CD4-positive, CD25-positive, alpha-beta regulatory T cell (primary cell): Measurements from ENCODE around the gene ATF7IP2. TPM values are rescaled to one million over a fixed set of nuclear protein-coding genes. Genes with fewer than 3 reads are reported as not detected.

Experiments
- ATAC-seq, 2 donors: fragments of 150-1000 bp; cut with Tn5 transposase; one replicate each; pipeline ENCODE4 v1.10.0; 2021; ENCODE audit warnings: low read depth in 2 of 2, moderate number of reproducible peaks in 2 of 2, moderate library complexity in 1 of 2
- DNase-seq, 3 donors: peaks; one replicate each; pipeline versions ENCODE4 v3.0.0 to v3.0.0-alpha.2; 2012 to 2022; ENCODE audit warnings: mixed read lengths in 1 of 3
- H3K27ac ChIP-seq: one replicate; pipeline ENCODE4 v1.7.0; 2013; ENCODE audit warnings: mild to moderate bottlenecking, low read length; ENCODE audit not compliant: insufficient read depth, poor library complexity, severe bottlenecking
- H3K27me3 ChIP-seq: one replicate; pipeline ENCODE4 v1.7.0; 2013; ENCODE audit warnings: low read length; ENCODE audit not compliant: control insufficient read depth, insufficient read depth
- H3K36me3 ChIP-seq: one replicate; pipeline ENCODE4 v1.7.0; 2013; ENCODE audit warnings: mild to moderate bottlenecking, low read length, moderate library complexity; ENCODE audit not compliant: control insufficient read depth, insufficient read depth
- H3K4me1 ChIP-seq: 2 replicates; pipeline ENCODE4 v1.7.0; 2013; ENCODE audit warnings: mild to moderate bottlenecking, low read length; ENCODE audit not compliant: insufficient read depth, control insufficient read depth, poor library complexity, severe bottlenecking
- H3K4me3 ChIP-seq: one replicate; pipeline ENCODE4 v1.7.0; 2013; ENCODE audit warnings: low read depth, mild to moderate bottlenecking, low read length, moderate library complexity
- H3K9me3 ChIP-seq, 2 experiments: 1 replicate in 1 of 2; 2 replicates in 1 of 2; pipeline ENCODE4 v1.7.0; 2013; ENCODE audit warnings: low read length in 2 of 2, mild to moderate bottlenecking in 1 of 2, moderate library complexity in 1 of 2; ENCODE audit not compliant: control insufficient read depth in 2 of 2
- H3K27ac Mint-ChIP-seq, 3 donors: one replicate each; pipeline ENCODE4 v1.8.0; 2020 to 2022; ENCODE audit warnings: mild to moderate bottlenecking in 3 of 3, mixed read lengths in 3 of 3, moderate library complexity in 2 of 3
- H3K27me3 Mint-ChIP-seq: one replicate; pipeline ENCODE4 v1.8.0; 2022; ENCODE audit warnings: mild to moderate bottlenecking, mixed read lengths
- H3K36me3 Mint-ChIP-seq: one replicate; pipeline ENCODE4 v1.8.0; 2020; ENCODE audit warnings: mixed read lengths
- H3K4me1 Mint-ChIP-seq, 4 donors: one replicate each; pipeline ENCODE4 v1.8.0; 2020 to 2022; ENCODE audit warnings: mixed read lengths in 4 of 4, mild to moderate bottlenecking in 1 of 4
- H3K4me3 Mint-ChIP-seq, 4 donors: one replicate each; pipeline ENCODE4 v1.8.0; 2020 to 2022; ENCODE audit warnings: mild to moderate bottlenecking in 4 of 4, mixed read lengths in 4 of 4, moderate library complexity in 3 of 4
- H3K9me3 Mint-ChIP-seq, 7 donors: one replicate each; pipeline ENCODE4 v1.8.0; 2020 to 2022; ENCODE audit warnings: mixed read lengths in 7 of 7, mild to moderate bottlenecking in 3 of 7, moderate library complexity in 2 of 7
- polyA plus RNA-seq, 4 donors: library from polyadenylated mRNA; unstranded; fragments of 300-500 nt; fragmentation: Illumina TruSeq; gene quantifications; one replicate each; pipeline ENCODE4 v1.2.3, GENCODE V29; 2021
- total RNA-seq: library from RNA; stranded (reverse); gene quantifications from one replicate; pipeline ENCODE4 v1.2.3, GENCODE V29; 2022

ATF7IP2 gene
- total and polyA plus RNA-seq, 5 donors from 2014 or later: 47.6 to 114 (median 94.5) TPM

DNA sequence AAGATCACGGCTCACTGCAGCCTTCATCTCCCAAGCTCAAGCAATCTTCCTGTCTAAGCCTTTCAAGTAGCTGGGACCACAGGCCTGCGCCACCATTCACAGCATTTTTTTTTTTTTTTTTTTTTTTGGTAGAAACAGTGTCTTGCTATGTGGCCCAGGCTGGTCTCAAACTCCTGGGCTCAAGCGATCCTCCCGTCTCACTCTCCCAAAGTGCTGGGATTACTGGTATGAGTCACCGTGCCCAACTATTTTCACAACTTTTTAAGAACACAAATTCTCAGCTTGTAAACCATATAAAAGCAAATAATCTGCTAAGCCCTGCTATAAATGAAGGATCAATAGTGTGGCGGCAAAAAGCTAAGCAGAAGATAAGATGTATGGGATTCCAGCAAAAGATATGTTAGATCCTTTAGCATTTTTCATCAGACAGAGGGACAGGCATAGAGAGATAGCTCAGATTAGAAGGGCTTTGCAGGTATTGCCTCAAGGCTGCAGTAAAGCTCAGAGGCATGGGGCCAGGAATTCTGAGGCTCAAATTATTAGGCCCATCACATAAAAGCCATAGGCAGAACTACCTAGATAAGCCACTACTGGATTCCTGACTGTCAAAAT, 139.5 kb downstream of the ATF7IP2 start:
- Histone ChIP-seq H3K9me3 (no peaks in the 10 kb centered on the region), H3K4me3 (no peak overlapping the region), H3K27ac (no peak overlapping the region), H3K36me3 (no peaks in the 10 kb centered on the region), H3K4me1 (no peaks in the 10 kb centered on the region), H3K27me3 (peaks cover 2% of the 10 kb centered on the region)
- H3K4me1 Mint-ChIP-seq: peaks cover 0 to 5% (median under 1%) of the 10 kb centered on the region in 4 donors
- H3K4me3 Mint-ChIP-seq: no peak overlapping the region
- ATAC-seq: no peak
- no peak for DNase-seq
- no peak overlapping the region for H3K27ac Mint-ChIP-seq
- peaks cover 10% of the 10 kb centered on the region for H3K27me3 Mint-ChIP-seq
- H3K9me3 Mint-ChIP-seq: peaks cover 0 to 2% (median 0%) of the 10 kb centered on the region in 7 donors
- no peaks in the 10 kb centered on the region for H3K36me3 Mint-ChIP-seq

DNA sequence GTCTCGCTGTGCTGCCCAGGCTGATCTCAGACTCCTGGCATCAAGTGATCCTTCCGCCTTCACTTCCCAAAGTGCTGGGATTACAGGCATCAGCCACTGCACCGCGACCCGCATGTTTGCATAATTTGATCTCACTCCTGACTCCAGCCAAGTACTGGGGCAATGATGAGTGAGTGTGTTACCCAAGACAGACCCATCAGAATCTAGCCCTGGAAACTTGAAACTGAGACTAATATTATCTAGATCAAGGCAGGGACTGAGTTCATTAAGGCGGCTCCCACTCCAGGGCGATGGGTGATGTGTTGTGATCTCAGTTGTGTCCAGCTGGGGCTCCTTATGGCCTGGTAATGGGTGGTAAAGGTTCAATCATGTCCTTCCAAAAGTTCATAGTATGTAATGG, 141.1 kb downstream of the ATF7IP2 start:
- H3K27ac ChIP-seq: no peak overlapping the region
- Mint-ChIP-seq H3K4me1 (peaks cover 0 to under 1% (median 0%) of the 10 kb centered on the region in 4 donors), H3K27me3 (peaks cover 4% of the 10 kb centered on the region), H3K4me3 (no peak overlapping the region), H3K36me3 (no peaks in the 10 kb centered on the region), H3K9me3 (no peaks in the 10 kb centered on the region), H3K27ac (peak overlapping the region in 1 of 3 donors; percentile 22)
- DNase-seq (no peak), ATAC-seq (no peak)
- no peak overlapping the region for H3K4me3 ChIP-seq
- H3K27me3 ChIP-seq: no peaks in the 10 kb centered on the region
- H3K36me3 ChIP-seq: no peaks in the 10 kb centered on the region
- no peaks in the 10 kb centered on the region for H3K4me1 ChIP-seq
- no peaks in the 10 kb centered on the region for H3K9me3 ChIP-seq

DNA sequence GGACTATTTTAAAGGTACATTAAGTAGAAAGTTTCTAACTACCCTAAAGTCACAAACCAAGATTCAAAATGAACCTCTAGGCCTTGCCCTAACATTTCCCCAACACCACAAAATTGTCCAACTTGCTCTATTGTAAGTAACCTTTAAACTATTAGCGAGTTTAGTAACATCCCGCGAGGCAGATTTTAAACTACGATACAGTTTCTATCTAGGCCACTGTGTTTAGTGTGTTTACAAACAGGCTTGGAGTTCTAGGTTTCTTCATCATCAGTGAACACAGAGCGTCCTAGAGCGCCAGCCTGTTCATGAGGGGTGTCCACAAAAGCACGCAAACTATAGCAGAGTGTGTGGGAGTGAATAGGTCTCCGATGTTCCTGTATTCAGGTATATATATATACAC, 142.8 kb downstream of the ATF7IP2 start:
- no peaks in the 10 kb centered on the region for H3K27me3 Mint-ChIP-seq
- H3K4me3 Mint-ChIP-seq: no peak overlapping the region
- no peaks in the 10 kb centered on the region for H3K9me3 Mint-ChIP-seq

DNA sequence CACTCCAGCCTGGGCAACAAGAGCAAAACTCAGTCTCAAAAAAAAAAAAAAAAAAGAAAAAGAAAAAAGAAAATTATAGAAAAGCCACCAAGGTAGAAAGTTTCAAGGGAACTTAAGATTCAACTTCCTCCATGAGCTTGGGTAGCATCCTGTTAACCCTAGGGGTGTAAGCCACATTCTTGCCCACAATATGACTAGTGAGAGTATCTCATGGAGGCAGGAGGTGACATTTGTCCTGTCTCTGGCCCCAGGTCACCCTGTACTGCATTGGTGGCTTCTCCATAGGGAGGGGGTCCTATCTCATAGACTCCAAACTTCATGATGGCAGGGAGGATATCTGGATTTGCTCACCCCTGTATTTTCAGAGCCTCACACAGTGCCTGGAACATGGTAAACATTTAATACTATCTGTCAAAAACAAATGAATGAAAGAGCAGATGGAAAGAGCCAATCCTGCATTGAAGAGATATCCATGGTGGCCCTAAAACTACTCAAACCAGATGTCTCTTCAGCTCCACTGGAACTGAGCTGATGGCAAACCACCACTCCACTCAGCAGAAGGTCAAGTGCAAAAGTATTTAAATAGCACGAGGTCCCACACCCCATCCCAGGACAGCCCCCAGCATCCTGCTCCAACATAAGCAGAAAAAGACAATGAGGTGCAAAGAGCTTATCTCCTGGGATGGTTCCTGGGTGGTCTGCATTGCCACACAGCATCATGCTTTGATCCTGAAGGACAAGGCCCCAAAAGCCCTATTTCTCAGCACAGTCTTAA, 144.2 kb downstream of the ATF7IP2 start:
- H3K4me1 Mint-ChIP-seq: no peaks in the 10 kb centered on the region

More for the DNA sequence above, 142.8 kb downstream of the ATF7IP2 start:
- H3K27ac ChIP-seq: no peak overlapping the region
- H3K4me3 ChIP-seq: no peak overlapping the region
- no peaks in the 10 kb centered on the region for H3K4me1 ChIP-seq
- Mint-ChIP-seq H3K36me3 (no peaks in the 10 kb centered on the region), H3K4me1 (no peaks in the 10 kb centered on the region), H3K27ac (no peak overlapping the region)
- no peaks in the 10 kb centered on the region for H3K27me3 ChIP-seq
- no peaks in the 10 kb centered on the region for H3K9me3 ChIP-seq
- DNase-seq: no peak
- ATAC-seq: no peak
- H3K36me3 ChIP-seq: no peaks in the 10 kb centered on the region

DNA sequence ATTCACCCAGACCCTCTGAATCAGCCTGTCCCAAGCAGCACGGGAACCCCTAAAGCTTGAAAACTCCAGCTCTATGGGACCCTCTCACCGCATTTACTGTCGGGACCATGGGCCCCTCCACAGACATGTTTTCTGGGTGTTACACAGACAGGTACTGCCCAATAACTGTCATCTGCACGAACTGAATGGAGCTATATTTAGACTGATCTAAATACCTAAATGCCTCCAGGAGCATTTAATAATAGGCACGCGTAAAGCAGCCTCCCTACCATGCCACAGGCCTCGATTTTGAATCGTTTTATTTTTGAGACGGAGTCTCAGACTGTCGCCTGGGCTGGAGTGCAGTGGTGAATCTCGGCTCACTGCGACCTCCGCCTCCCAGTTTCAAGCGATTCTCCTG, 144.8 kb downstream of the ATF7IP2 start:
- Mint-ChIP-seq H3K27me3 (peaks cover 4% of the 10 kb centered on the region), H3K4me1 (no peaks in the 10 kb centered on the region), H3K4me3 (no peak overlapping the region), H3K9me3 (no peaks in the 10 kb centered on the region), H3K27ac (no peak overlapping the region), H3K36me3 (no peaks in the 10 kb centered on the region)
- H3K36me3 ChIP-seq: no peaks in the 10 kb centered on the region
- H3K4me3 ChIP-seq: no peak overlapping the region
- ATAC-seq: no peak
- DNase-seq: no peak
- no peaks in the 10 kb centered on the region for H3K4me1 ChIP-seq
- H3K27me3 ChIP-seq: no peaks in the 10 kb centered on the region
- no peak overlapping the region for H3K27ac ChIP-seq
- H3K9me3 ChIP-seq: no peaks in the 10 kb centered on the region

More for the DNA sequence above, 144.2 kb downstream of the ATF7IP2 start:
- peaks cover 4% of the 10 kb centered on the region for H3K27me3 Mint-ChIP-seq
- no peaks in the 10 kb centered on the region for H3K36me3 Mint-ChIP-seq
- H3K27ac Mint-ChIP-seq: no peak overlapping the region
- no peaks in the 10 kb centered on the region for H3K4me1 ChIP-seq
- no peaks in the 10 kb centered on the region for H3K27me3 ChIP-seq
- no peak overlapping the region for H3K4me3 Mint-ChIP-seq
- ATAC-seq (no peak), DNase-seq (no peak)
- no peaks in the 10 kb centered on the region for H3K9me3 ChIP-seq
- H3K36me3 ChIP-seq: no peaks in the 10 kb centered on the region
- H3K9me3 Mint-ChIP-seq: no peaks in the 10 kb centered on the region
- no peak overlapping the region for H3K27ac ChIP-seq
- no peak overlapping the region for H3K4me3 ChIP-seq

DNA sequence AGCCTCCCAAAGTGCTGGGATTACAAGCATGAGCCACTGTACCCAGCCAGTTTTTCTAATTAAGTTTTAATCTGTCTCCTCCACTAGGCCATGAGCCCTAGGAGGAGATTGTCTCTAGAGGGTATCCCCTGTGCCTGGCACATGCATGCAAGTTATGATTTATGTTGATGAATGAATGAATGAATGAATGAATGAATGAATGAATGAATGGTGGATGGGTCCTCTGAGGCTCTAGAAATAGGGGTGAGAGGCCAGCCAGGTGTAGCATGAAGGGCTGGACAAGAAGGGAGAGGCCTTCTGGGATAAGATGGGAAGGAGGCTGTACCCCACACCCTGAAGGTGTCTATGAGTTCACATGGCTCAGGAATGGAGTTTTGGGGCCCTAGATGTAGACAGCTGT, 145.7 kb downstream of the ATF7IP2 start:
- Histone ChIP-seq H3K4me1 (no peaks in the 10 kb centered on the region), H3K4me3 (no peak overlapping the region), H3K27ac (no peak overlapping the region), H3K36me3 (no peaks in the 10 kb centered on the region), H3K9me3 (no peaks in the 10 kb centered on the region), H3K27me3 (no peaks in the 10 kb centered on the region)
- Mint-ChIP-seq H3K27ac (no peak overlapping the region), H3K27me3 (peaks cover 4% of the 10 kb centered on the region), H3K36me3 (no peaks in the 10 kb centered on the region), H3K9me3 (peaks cover 0 to 2% (median 0%) of the 10 kb centered on the region in 7 donors), H3K4me1 (no peaks in the 10 kb centered on the region), H3K4me3 (no peak overlapping the region)
- DNase-seq (no peak), ATAC-seq (no peak)
